OCI-LY1 (cell line): ENCODE results near the gene FNDC7.
"Not testable (repeated sequence)": the region's sequence is repeated elsewhere in the genome, so short reads cannot be mapped to it uniquely, and the experiment has no call there.

Experiments
- H2AFZ ChIP-seq: fragments of 200-600 bp; sonication (generic), shearing (Covaris generic); 2 replicates; pipeline ENCODE4 v1.6.0; 2014; ENCODE audit warnings: antibody characterized with exemption, mild to moderate bottlenecking, low read length
- H3F3A ChIP-seq: fragments of 200-600 bp; sonication (generic), shearing (Covaris generic); 2 replicates; pipeline ENCODE4 v1.6.0; 2014; ENCODE audit warnings: mild to moderate bottlenecking, antibody characterized with exemption, low read length, moderate library complexity; ENCODE audit not compliant: insufficient read depth
- H3K27ac ChIP-seq: fragments of 200-600 bp; sonication (generic); 2 replicates; pipeline ENCODE4 v1.5.1; 2014; ENCODE audit warnings: low read length, mixed run types, mild to moderate bottlenecking, low read depth; ENCODE audit not compliant: poor library complexity, severe bottlenecking
- H3K27me3 ChIP-seq: fragments of 200-600 bp; sonication (generic); 2 replicates; pipeline ENCODE4 v1.6.0; 2014; ENCODE audit warnings: antibody characterized with exemption, mild to moderate bottlenecking, low read length, moderate library complexity; ENCODE audit not compliant: insufficient read depth
- H3K36me3 ChIP-seq: fragments of 200-600 bp; sonication (generic); 2 replicates; pipeline ENCODE4 v1.6.1; 2014; ENCODE audit warnings: mild to moderate bottlenecking, antibody characterized with exemption, low read length, moderate library complexity, mixed read lengths; ENCODE audit not compliant: insufficient read depth
- H3K4me1 ChIP-seq: fragments of 200-600 bp; sonication (generic); 2 replicates; pipeline ENCODE4 v1.5.1; 2014; ENCODE audit warnings: mild to moderate bottlenecking, low read length, moderate library complexity; ENCODE audit not compliant: insufficient read depth, severe bottlenecking
- H3K4me2 ChIP-seq: fragments of 200-600 bp; sonication (generic), shearing (Covaris generic); 2 replicates; pipeline ENCODE4 v1.6.1; 2014; ENCODE audit warnings: low read length
- H3K4me3 ChIP-seq: fragments of 200-600 bp; sonication (generic); 2 replicates; pipeline ENCODE4 v1.5.1; 2014; ENCODE audit warnings: low read length, low read depth, mild to moderate bottlenecking, mixed read lengths; ENCODE audit not compliant: poor library complexity, severe bottlenecking
- H3K79me2 ChIP-seq: fragments of 200-600 bp; shearing (Covaris generic); 2 replicates; pipeline ENCODE4 v1.6.1; 2016; ENCODE audit warnings: mixed run types, low read length, mixed read lengths; ENCODE audit not compliant: insufficient read depth
- H3K9ac ChIP-seq: fragments of 200-600 bp; sonication (generic), shearing (Covaris generic); 2 replicates; pipeline ENCODE4 v1.6.1; 2014; ENCODE audit warnings: mild to moderate bottlenecking, low read length, mixed read lengths
- H3K9me2 ChIP-seq: fragments of 200-600 bp; sonication (generic), shearing (Covaris generic); 2 replicates; pipeline ENCODE4 v1.6.1; 2014; ENCODE audit warnings: low read depth, mild to moderate bottlenecking, low read length, mixed read lengths
- H3K9me3 ChIP-seq: fragments of 200-600 bp; shearing (Covaris generic); 2 replicates; pipeline ENCODE4 v1.6.1; 2014; ENCODE audit warnings: low read length, mixed read lengths
- H4K20me1 ChIP-seq: fragments of 200-600 bp; sonication (generic), shearing (Covaris generic); 2 replicates; pipeline ENCODE4 v1.6.0; 2016; ENCODE audit warnings: mild to moderate bottlenecking, low read length; ENCODE audit not compliant: insufficient read depth
- CTCF ChIP-seq: fragments of 200-600 bp; sonication (generic), shearing (Covaris generic); IDR thresholded peaks from 2 replicates; pipeline ENCODE4 v1.5.1; 2017; ENCODE audit warnings: mild to moderate bottlenecking, antibody characterized with exemption, low read length, moderate library complexity, mixed read lengths
- EZH2 ChIP-seq: fragments of 200-600 bp; sonication (generic), shearing (Covaris generic); IDR thresholded peaks from 2 replicates; pipeline ENCODE4 v1.8.0; 2017; ENCODE audit warnings: borderline replicate concordance, mixed run types, mild to moderate bottlenecking, antibody characterized with exemption, low read length, moderate library complexity, mixed read lengths

Gene FNDC7

GRCh38 chr1:108779455-108779854 lies 66.7 kb downstream of the FNDC7 start:
- 0 out of 2 replicates have a peak, but pooled peaks cover 3% of the 10 kb centered on the region for H3K9me3 ChIP-seq
- H3K9me2 ChIP-seq, result no peaks in the 10 kb centered on the region
- H3K4me2 ChIP-seq, result no peak overlapping the region
- no peaks in the 10 kb centered on the region for H3K4me1 ChIP-seq
- no peak overlapping the region for H3K27ac ChIP-seq
- no peak for TF ChIP-seq CTCF
- no peak for TF ChIP-seq EZH2
- no peaks in the 10 kb centered on the region for H3K27me3 ChIP-seq
- no peak overlapping the region for H2AFZ ChIP-seq
- H3K79me2 ChIP-seq, result no peaks in the 10 kb centered on the region
- no peak overlapping the region for H3K4me3 ChIP-seq
- no peaks in the 10 kb centered on the region for H3F3A ChIP-seq
- no peak overlapping the region for H3K9ac ChIP-seq
- H4K20me1 ChIP-seq, result no peaks in the 10 kb centered on the region
- H3K36me3 ChIP-seq, result peaks cover 81% of the 10 kb centered on the region

GRCh38 chr1:108780937-108781574 lies 68.3 kb downstream of the FNDC7 start:
- no peak overlapping the region for H3K4me2 ChIP-seq
- H3K36me3 ChIP-seq, result peaks cover 85% of the 10 kb centered on the region
- H4K20me1 ChIP-seq, result no peaks in the 10 kb centered on the region
- no peaks in the 10 kb centered on the region for H3F3A ChIP-seq
- H3K27me3 ChIP-seq, result no peaks in the 10 kb centered on the region
- TF ChIP-seq CTCF (no peak), EZH2 (no peak)
- no peak overlapping the region for H3K9ac ChIP-seq
- H3K9me2 ChIP-seq, result no peaks in the 10 kb centered on the region
- H3K4me3 ChIP-seq, result no peak overlapping the region
- H2AFZ ChIP-seq, result no peak overlapping the region
- H3K79me2 ChIP-seq, result no peaks in the 10 kb centered on the region
- H3K27ac ChIP-seq, result no peak overlapping the region
- H3K4me1 ChIP-seq, result no peaks in the 10 kb centered on the region
- peaks cover 13% of the 10 kb centered on the region; the same call in 1 of the 2 replicates for H3K9me3 ChIP-seq

- H3K27me3 ChIP-seq, H3K4me3 ChIP-seq, H3K27ac ChIP-seq, H3K4me2 ChIP-seq, H3K9me2 ChIP-seq, H2AFZ ChIP-seq, H3K9ac ChIP-seq, H4K20me1 ChIP-seq, H3K4me1 ChIP-seq, H3F3A ChIP-seq, H3K79me2 ChIP-seq: not testable (repeated sequence)
- H3K9me3 ChIP-seq, result peaks cover 17% of the 10 kb centered on the region; the same call in 1 of the 2 replicates
- H3K36me3 ChIP-seq, result peaks cover 85% of the 10 kb centered on the region
These were observed 68.9 kb downstream of the FNDC7 start for GRCh38 chr1:108781575-108781944.

GRCh38 chr1:108785264-108785663 lies 72.6 kb downstream of the FNDC7 start:
- Histone ChIP-seq H3K4me2 (no peak overlapping the region), H4K20me1 (no peaks in the 10 kb centered on the region), H3K79me2 (no peaks in the 10 kb centered on the region), H3K9ac (no peak overlapping the region), H3K9me2 (no peaks in the 10 kb centered on the region), H3K9me3 (peaks cover 17% of the 10 kb centered on the region; the same call in 1 of the 2 replicates), H3K27ac (no peak overlapping the region), H2AFZ (no peak overlapping the region), H3K36me3 (peaks cover 69% of the 10 kb centered on the region), H3K4me1 (no peaks in the 10 kb centered on the region), H3K27me3 (no peaks in the 10 kb centered on the region), H3K4me3 (no peak overlapping the region), H3F3A (no peaks in the 10 kb centered on the region)
- no peak for TF ChIP-seq EZH2
- no peak for TF ChIP-seq CTCF
